Spleen (tissue), 7 donors: Measurements from ENCODE around the gene NFKBIE.

Experiments
- POLR2AphosphoS5 ChIP-seq, 3 donors: sonication (generic); formaldehyde crosslinking; IDR thresholded peaks; one replicate each; pipeline ENCODE4 v1.5.1; 2017; ENCODE audit warnings: antibody characterized with exemption in 3 of 3
- TF ChIP-seq, protein P1 (sequence below), 11 experiments: fragments of 200-600 bp in 7 of 11; fragments of 450-650 bp in 4 of 11; sonication (generic) in 4 of 11; IDR thresholded peaks in 8 of 11; conservative IDR thresholded peaks in 3 of 11; 1 replicate in 7 of 11; 2 replicates in 4 of 11; pipeline versions ENCODE4 v1.4.0 to v1.8.0; 2016 to 2021; ENCODE audit warnings: antibody characterized with exemption in 11 of 11, inconsistent platforms in 4 of 11, mild to moderate bottlenecking in 1 of 11
- donor health status: DM: no; HTN: no; CAD: no; lungs with moderate emphysema.
- donor health status: DM: no; HTN: no; CAD: no.
- donor health status: DM: no; HTN: no; CAD: no.

DNA sequence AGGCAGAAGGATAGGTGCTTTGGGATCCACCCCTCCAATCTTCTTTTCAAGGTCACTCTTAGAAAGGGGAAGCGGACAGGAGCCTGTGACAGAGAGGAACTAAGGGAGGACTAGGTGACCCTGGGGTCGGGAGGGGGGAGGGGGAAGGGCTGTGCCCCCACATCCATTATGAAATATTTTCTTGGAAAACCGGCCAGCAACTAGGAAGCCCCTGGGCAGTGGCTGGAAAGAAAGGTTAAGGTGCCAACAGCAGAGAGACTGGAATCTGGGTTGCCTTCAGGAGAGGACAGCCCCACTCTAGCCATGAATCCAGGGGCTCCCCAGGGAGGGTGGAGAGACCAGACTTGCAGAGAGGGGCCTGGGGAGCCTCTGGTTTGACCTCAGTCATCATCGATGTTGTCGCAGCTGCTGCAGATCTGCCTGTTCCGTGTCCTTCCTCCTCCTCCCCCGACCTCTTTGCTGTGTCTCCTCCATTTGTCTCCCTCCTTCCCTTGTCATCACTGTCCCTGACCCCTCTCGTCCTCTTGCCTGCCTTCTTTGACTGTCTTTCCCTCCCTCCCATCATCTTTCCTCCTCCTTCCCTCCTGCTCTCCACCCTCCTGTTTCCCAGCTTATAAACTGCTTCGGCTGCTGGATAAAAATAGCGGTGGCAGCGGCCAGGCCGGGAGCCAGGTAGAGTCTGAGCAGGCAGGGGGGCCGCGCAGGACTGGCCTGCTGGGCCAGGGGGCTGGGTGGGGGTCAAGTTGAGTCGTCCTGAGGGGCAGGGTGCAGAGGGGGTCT is 38.8 kb downstream of the NFKBIE start:
- TF ChIP-seq, protein P1, sequence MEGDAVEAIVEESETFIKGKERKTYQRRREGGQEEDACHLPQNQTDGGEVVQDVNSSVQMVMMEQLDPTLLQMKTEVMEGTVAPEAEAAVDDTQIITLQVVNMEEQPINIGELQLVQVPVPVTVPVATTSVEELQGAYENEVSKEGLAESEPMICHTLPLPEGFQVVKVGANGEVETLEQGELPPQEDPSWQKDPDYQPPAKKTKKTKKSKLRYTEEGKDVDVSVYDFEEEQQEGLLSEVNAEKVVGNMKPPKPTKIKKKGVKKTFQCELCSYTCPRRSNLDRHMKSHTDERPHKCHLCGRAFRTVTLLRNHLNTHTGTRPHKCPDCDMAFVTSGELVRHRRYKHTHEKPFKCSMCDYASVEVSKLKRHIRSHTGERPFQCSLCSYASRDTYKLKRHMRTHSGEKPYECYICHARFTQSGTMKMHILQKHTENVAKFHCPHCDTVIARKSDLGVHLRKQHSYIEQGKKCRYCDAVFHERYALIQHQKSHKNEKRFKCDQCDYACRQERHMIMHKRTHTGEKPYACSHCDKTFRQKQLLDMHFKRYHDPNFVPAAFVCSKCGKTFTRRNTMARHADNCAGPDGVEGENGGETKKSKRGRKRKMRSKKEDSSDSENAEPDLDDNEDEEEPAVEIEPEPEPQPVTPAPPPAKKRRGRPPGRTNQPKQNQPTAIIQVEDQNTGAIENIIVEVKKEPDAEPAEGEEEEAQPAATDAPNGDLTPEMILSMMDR (IDR thresholded peaks at IDR 0.05 in 8 of 11, conservative IDR thresholded peaks at IDR 0.05 in 3 of 11): no peak
- TF ChIP-seq POLR2AphosphoS5 (IDR thresholded peaks at IDR 0.05): no peak
